HepG2 (cell line): ENCODE results near the gene GTF2IRD2. TPM values are rescaled to one million over a fixed set of nuclear protein-coding genes. Genes with fewer than 3 reads are reported as not detected.
"Not testable (repeated sequence)": the region's sequence is repeated elsewhere in the genome, so short reads cannot be mapped to it uniquely, and the experiment has no call there.

Experiments used
- BORCS8-MEF2B ChIP-seq: sonication (generic); formaldehyde crosslinking; IDR thresholded peaks from 2 replicates; pipeline ENCODE4 v1.8.0; 2022; ENCODE audit warnings: mild to moderate bottlenecking, missing genetic modification reagents
- CREB1 ChIP-seq, 2 experiments: fragments of 450-650 bp in 1 of 2; IDR thresholded peaks; 2 replicates each; pipeline ENCODE4 v1.6.1; 2016 to 2017; ENCODE audit warnings: control low read depth in 1 of 2, mild to moderate bottlenecking in 1 of 2, missing compliant biosample characterization in 1 of 2, missing genetic modification characterization in 1 of 2
- CREM ChIP-seq, 2 experiments: sonication (generic) in 1 of 2; formaldehyde crosslinking in 1 of 2; IDR thresholded peaks; 2 replicates each; pipeline versions ENCODE4 v1.4.0 to v1.6.1; 2016 to 2020; ENCODE audit warnings: antibody characterized with exemption in 1 of 2, mild to moderate bottlenecking in 1 of 2, missing genetic modification reagents in 1 of 2
- GABPA ChIP-seq, 2 experiments: IDR thresholded peaks; 2 replicates each; pipeline ENCODE4 v1.6.1; 2011 to 2016; ENCODE audit warnings: low read depth in 2 of 2, low read length in 1 of 2, missing biosample characterization in 1 of 2, missing genetic modification characterization in 1 of 2
- KAT8 ChIP-seq: IDR thresholded peaks from 2 replicates; pipeline ENCODE4 v1.6.1; 2016; ENCODE audit warnings: missing genetic modification reagents, missing compliant biosample characterization
- KLF16 ChIP-seq, 2 experiments: sonication (generic) in 1 of 2; formaldehyde crosslinking in 1 of 2; IDR thresholded peaks; 2 replicates each; pipeline versions ENCODE4 v1.6.1 to v1.8.0; 2016 to 2023; ENCODE audit warnings: missing genetic modification reagents in 2 of 2, missing compliant biosample characterization in 1 of 2
- KMT2A ChIP-seq: sonication (generic); formaldehyde crosslinking; IDR thresholded peaks from 2 replicates; pipeline ENCODE4 v1.4.0; 2020; ENCODE audit warnings: missing genetic modification reagents
- MEIS2 ChIP-seq: sonication (generic); formaldehyde crosslinking; IDR thresholded peaks from 2 replicates; pipeline ENCODE4 v1.9.0; 2021; ENCODE audit warnings: mild to moderate bottlenecking, missing genetic modification reagents
- MXD4 ChIP-seq: IDR thresholded peaks from 2 replicates; pipeline ENCODE4 v1.6.1; 2016; ENCODE audit warnings: mild to moderate bottlenecking, missing biosample characterization, missing genetic modification reagents
- NFYB ChIP-seq: sonication (generic); formaldehyde crosslinking; IDR thresholded peaks from 2 replicates; pipeline ENCODE4 v1.4.0; 2020; ENCODE audit warnings: missing genetic modification reagents
- PHF8 ChIP-seq: sonication (generic); formaldehyde crosslinking; IDR thresholded peaks from 2 replicates; pipeline ENCODE4 v1.5.0; 2020; ENCODE audit warnings: missing genetic modification reagents
- RAD21 ChIP-seq: fragments of 450-650 bp; formaldehyde crosslinking; IDR thresholded peaks from 2 replicates; pipeline ENCODE4 v1.5.0; 2020; ENCODE audit warnings: mild to moderate bottlenecking
- SP5 ChIP-seq: IDR thresholded peaks from 2 replicates; pipeline ENCODE4 v1.6.1; 2016; ENCODE audit warnings: low read depth, borderline replicate concordance
- TAF1 ChIP-seq: sonication (generic); formaldehyde crosslinking; IDR thresholded peaks from 2 replicates; pipeline ENCODE4 v1.4.0; 2020; ENCODE audit warnings: missing genetic modification reagents
- TFDP1 ChIP-seq: IDR thresholded peaks from 2 replicates; pipeline ENCODE4 v1.6.1; 2016; ENCODE audit warnings: missing compliant biosample characterization, missing genetic modification reagents, borderline replicate concordance
- YEATS4 ChIP-seq: sonication (generic); formaldehyde crosslinking; IDR thresholded peaks from 2 replicates; pipeline ENCODE4 v1.4.0; 2020; ENCODE audit warnings: missing genetic modification reagents, borderline replicate concordance
- ZFX ChIP-seq: sonication (generic); formaldehyde crosslinking; IDR thresholded peaks from 2 replicates; pipeline ENCODE4 v1.4.0; 2020; ENCODE audit warnings: mild to moderate bottlenecking, low read depth, missing genetic modification reagents, moderate library complexity
- ZGPAT ChIP-seq: IDR thresholded peaks from 2 replicates; pipeline ENCODE4 v1.6.1; 2016; ENCODE audit warnings: mild to moderate bottlenecking
- ZNF264 ChIP-seq: sonication (generic); formaldehyde crosslinking; IDR thresholded peaks from 2 replicates; pipeline ENCODE4 v1.4.0; 2020; ENCODE audit warnings: missing genetic modification reagents
- ZNF549 ChIP-seq: sonication (generic); formaldehyde crosslinking; IDR thresholded peaks from 2 replicates; pipeline ENCODE4 v1.5.0; 2020; ENCODE audit warnings: missing genetic modification reagents
- ZNF580 ChIP-seq: IDR thresholded peaks from 2 replicates; pipeline ENCODE4 v1.6.1; 2016; ENCODE audit warnings: low read depth, borderline replicate concordance
- ZNF704 ChIP-seq: sonication (generic); formaldehyde crosslinking; IDR thresholded peaks from 2 replicates; pipeline ENCODE4 v1.8.1; 2023; ENCODE audit warnings: mild to moderate bottlenecking, inconsistent platforms, moderate library complexity, missing genetic modification reagents, borderline replicate concordance
- ZNF766 ChIP-seq: sonication (generic); formaldehyde crosslinking; IDR thresholded peaks from 2 replicates; pipeline ENCODE4 v1.5.0; 2020; ENCODE audit warnings: missing genetic modification reagents, borderline replicate concordance
- polyA plus RNA-seq, 8 experiments: library from polyadenylated mRNA; depleted of rRNA in 3 of 8; stranded (reverse) in 7 of 8; unstranded in 1 of 8; fragments of >200 nt; fragmentation: Illumina TruSeq in 4 of 8; extraction: Trizol in 4 of 8; gene quantifications; 2 replicates each; pipeline versions ENCODE4 v1.2.1 to v1.2.3, GENCODE V29; 2011 to 2016; ENCODE audit warnings: low read depth in 4 of 8, missing spikeins in 1 of 8, mixed read lengths in 1 of 8; ENCODE audit not compliant: insufficient read depth in 1 of 8
- total RNA-seq, 5 experiments: library from RNA; depleted of rRNA; stranded (reverse); fragments of >200 nt; fragmentation: Illumina TruSeq; extraction: Trizol; gene quantifications; 2 replicates each; pipeline ENCODE4 v1.2.3, GENCODE V29; 2016; ENCODE audit warnings: low read depth in 1 of 5

Gene GTF2IRD2
- total and polyA plus RNA-seq, 2 of the 13 experiments (the other 11 are each of a cell fraction or from before 2014, with no cell fraction given), result 6.5 to 11.2 TPM

DNA sequence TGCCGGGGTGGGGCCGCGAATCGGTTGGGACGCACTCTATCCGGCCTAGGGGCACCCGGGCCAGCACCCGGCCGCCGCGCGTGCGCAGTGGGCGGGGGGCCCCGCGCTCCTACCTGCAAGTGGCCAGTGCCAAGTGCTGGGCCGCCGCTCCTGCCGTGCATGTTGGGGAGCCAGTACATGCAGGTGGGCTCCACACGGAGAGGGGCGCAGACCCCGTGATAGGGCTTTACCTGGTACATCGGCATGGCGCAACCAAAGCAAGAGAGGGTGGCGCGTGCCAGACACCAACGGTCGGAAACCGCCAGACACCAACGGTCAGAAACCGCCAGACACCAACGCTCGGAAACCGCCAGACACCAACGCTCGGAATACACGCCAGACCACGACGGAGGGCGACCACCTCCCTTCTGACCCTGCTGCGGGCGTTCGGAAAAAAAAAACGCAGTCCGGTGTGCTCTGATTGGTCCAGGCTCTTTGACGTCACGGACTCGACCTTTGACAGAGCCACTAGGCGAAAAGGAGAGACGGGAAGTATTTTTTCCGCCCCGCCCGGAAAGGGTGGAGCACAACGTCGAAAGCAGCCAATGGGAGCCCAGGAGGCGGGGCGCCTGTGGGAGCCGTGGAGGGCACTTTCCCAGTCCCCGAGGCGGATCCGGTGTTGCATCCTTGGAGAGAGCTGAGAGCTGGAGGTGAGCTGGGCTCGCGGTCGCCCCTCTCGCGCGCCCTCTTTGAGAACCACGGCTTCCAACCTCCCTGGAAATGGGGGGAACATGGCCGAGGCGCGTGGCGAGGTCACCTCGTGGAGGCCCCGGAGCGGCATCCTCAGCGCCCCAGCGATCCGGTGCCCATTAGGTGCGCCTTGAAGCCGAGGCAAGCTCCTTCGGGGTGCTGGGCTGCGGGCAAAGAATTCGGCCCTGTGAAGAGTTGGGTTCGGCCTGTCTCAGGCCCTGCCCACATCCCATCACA, 39.0 kb upstream of the GTF2IRD2 start (continued):
- TF ChIP-seq ZNF704 (0 out of 2 replicates have a peak, but pooled peaks have one; percentile 31), ZFX (peak; percentile 71), MEIS2 (0 out of 2 replicates have a peak, but pooled peaks have one; percentile 48), RAD21 (CRISPR knock-in tag) (peak; percentile 44; the same call in 1 of the 2 replicates), KAT8 (CRISPR knock-in tag) (peak; percentile 52; the same call in 1 of the 2 replicates), PHF8 (CRISPR knock-in tag) (peak; percentile 66), ZNF580 (peak; percentile 46; the same call in 1 of the 2 replicates), KMT2A (CRISPR knock-in tag) (0 out of 2 replicates have a peak, but pooled peaks have one; percentile 30), BORCS8-MEF2B (0 out of 2 replicates have a peak, but pooled peaks have one; percentile 31), NFYB (peak; percentile 81), GABPA (IDR thresholded peaks at IDR 0.05; ENCODE audit: low read depth, low read length) (0 out of 2 replicates have a peak, but pooled peaks have one; percentile 15), GABPA (CRISPR knock-in tag; IDR thresholded peaks at IDR 0.05; ENCODE audit: low read depth) (peak; percentile 71), KLF16 (CRISPR knock-in tag; IDR thresholded peaks at IDR 0.05) (peak in 1 of 2 experiments; percentile 58; a peak in 1 of 4 replicates), ZGPAT (CRISPR knock-in tag) (peak; percentile 47; the same call in 1 of the 2 replicates), CREM (IDR thresholded peaks at IDR 0.05) (peak; percentile 29; the same call in 1 of the 2 replicates), CREB1 (IDR thresholded peaks at IDR 0.05) (0 out of 2 replicates have a peak, but pooled peaks have one; percentile 5), CREB1 (CRISPR knock-in tag; IDR thresholded peaks at IDR 0.05) (peak; percentile 76), TFDP1 (peak; percentile 41; the same call in 1 of the 2 replicates), MXD4 (CRISPR knock-in tag) (0 out of 2 replicates have a peak, but pooled peaks have one; percentile 25), TAF1 (CRISPR knock-in tag) (peak; percentile 85), YEATS4 (CRISPR knock-in tag) (peak; percentile 58; the same call in 1 of the 2 replicates), SP5 (CRISPR knock-in tag) (peak; percentile 47; the same call in 1 of the 2 replicates), ZNF264 (CRISPR knock-in tag) (0 out of 2 replicates have a peak, but pooled peaks have one; percentile 46), ZNF766 (CRISPR knock-in tag) (0 out of 2 replicates have a peak, but pooled peaks have one; percentile 41), ZNF549 (CRISPR knock-in tag) (0 out of 2 replicates have a peak, but pooled peaks have one; percentile 23)
- TF ChIP-seq CREM (CRISPR knock-in tag; IDR thresholded peaks at IDR 0.05), result not testable (repeated sequence)
